DOHH2 (cell line): ENCODE data around the gene DPYSL5.

Source experiments
- CTCF ChIP-seq: fragments of 200-600 bp; sonication (generic); IDR thresholded peaks from one replicate; pipeline ENCODE4 v1.5.1; 2014; ENCODE audit warnings: antibody characterized with exemption, mild to moderate bottlenecking, low read depth, low read length; ENCODE audit not compliant: poor library complexity, severe bottlenecking
- EZH2phosphoT487 ChIP-seq: fragments of 200-600 bp; sonication (generic); IDR thresholded peaks from 2 replicates; pipeline ENCODE4 v1.6.1; 2017; ENCODE audit warnings: borderline replicate concordance, mild to moderate bottlenecking, antibody characterized with exemption, low read length, moderate library complexity, mixed read lengths

GRCh38 chr2:26898480-26899078 lies 50.6 kb downstream of the DPYSL5 start:
- TF ChIP-seq CTCF (no peak), EZH2phosphoT487 (no peak)
